SK-N-SH treated with all-trans-retinoic acid at 6 μM for 48 hours (cell line): ENCODE data around the gene SP100.

ENCODE experiments used
- ATAC-seq: fragments of 200-7000 bp; cut with Tn5 transposase; 3 replicates; pipeline ENCODE4 v1.9.1; 2020; ENCODE audit warnings: mild to moderate bottlenecking, moderate library complexity
- ARNTL ChIP-seq: fragments of 450-650 bp; formaldehyde crosslinking; IDR thresholded peaks from 2 replicates; pipeline ENCODE4 v1.5.0; 2020; ENCODE audit warnings: low read depth, mild to moderate bottlenecking, moderate library complexity, borderline replicate concordance
- BACH2 ChIP-seq: fragments of 250-450 bp; sonication (Bioruptor Pico); IDR thresholded peaks from 2 replicates; pipeline ENCODE4 v1.9.0; 2021; ENCODE audit warnings: mild to moderate bottlenecking, borderline replicate concordance
- CSDC2 ChIP-seq: fragments of 250-450 bp; sonication (Bioruptor Pico); IDR thresholded peaks from 2 replicates; pipeline ENCODE4 v1.5.0; 2020; ENCODE audit warnings: mild to moderate bottlenecking, moderate library complexity
- CSRNP3 ChIP-seq: fragments of 250-450 bp; sonication (Bioruptor Pico); IDR thresholded peaks from 2 replicates; pipeline ENCODE4 v1.5.1; 2021; ENCODE audit warnings: mild to moderate bottlenecking, moderate library complexity
- ESRRG ChIP-seq: fragments of 250-450 bp; sonication (Bioruptor Pico); IDR thresholded peaks from 2 replicates; pipeline ENCODE4 v1.6.1; 2021; ENCODE audit warnings: mild to moderate bottlenecking
- GLIS3 ChIP-seq: fragments of 250-450 bp; sonication (Bioruptor Pico); IDR thresholded peaks from 2 replicates; pipeline ENCODE4 v1.5.0; 2020; ENCODE audit warnings: mild to moderate bottlenecking, moderate library complexity
- ISL1 ChIP-seq: fragments of 250-450 bp; sonication (Bioruptor Pico); IDR thresholded peaks from 2 replicates; pipeline ENCODE4 v2.1.2; 2022; ENCODE audit warnings: mild to moderate bottlenecking, moderate library complexity
- OSR1 ChIP-seq: fragments of 250-450 bp; sonication (Bioruptor Pico); IDR thresholded peaks from 2 replicates; pipeline ENCODE4 v1.8.0; 2022; ENCODE audit warnings: moderate library complexity, mild to moderate bottlenecking, inconsistent platforms
- PPARA ChIP-seq: fragments of 250-450 bp; sonication (Bioruptor Pico); IDR thresholded peaks from 2 replicates; pipeline ENCODE4 v1.5.0; 2020; ENCODE audit warnings: mild to moderate bottlenecking, borderline replicate concordance
- RARB ChIP-seq: fragments of 250-450 bp; sonication (Bioruptor Pico); IDR thresholded peaks from 2 replicates; pipeline ENCODE4 v1.8.0; 2021; ENCODE audit warnings: mild to moderate bottlenecking, moderate library complexity
- SNAI2 ChIP-seq: fragments of 250-450 bp; sonication (Bioruptor Pico); IDR thresholded peaks from 2 replicates; pipeline ENCODE4 v1.5.0; 2020; ENCODE audit warnings: mild to moderate bottlenecking, moderate library complexity
- TCF4 ChIP-seq: fragments of 250-450 bp; sonication (Bioruptor Pico); IDR thresholded peaks from 2 replicates; pipeline ENCODE4 v1.8.0; 2021; ENCODE audit warnings: mild to moderate bottlenecking, moderate library complexity, borderline replicate concordance
- TOX ChIP-seq: fragments of 250-450 bp; sonication (Bioruptor Pico); IDR thresholded peaks from 2 replicates; pipeline ENCODE4 v1.8.0; 2021; ENCODE audit warnings: mild to moderate bottlenecking, moderate library complexity, borderline replicate concordance
- ZFP30 ChIP-seq: fragments of 450-650 bp; formaldehyde crosslinking; IDR thresholded peaks from 2 replicates; pipeline ENCODE4 v1.5.0; 2022; ENCODE audit warnings: mild to moderate bottlenecking, moderate library complexity
- ZNF565 ChIP-seq: fragments of 450-650 bp; formaldehyde crosslinking; conservative IDR thresholded peaks from 2 replicates; pipeline ENCODE4 v1.5.0; 2020; ENCODE audit warnings: low read depth, mild to moderate bottlenecking, moderate library complexity
- ZNF70 ChIP-seq: fragments of 450-650 bp; formaldehyde crosslinking; IDR thresholded peaks from 2 replicates; pipeline ENCODE4 v1.5.0; 2020; ENCODE audit warnings: mild to moderate bottlenecking, moderate library complexity
- ZNF8 ChIP-seq: fragments of 450-650 bp; formaldehyde crosslinking; IDR thresholded peaks from 2 replicates; pipeline ENCODE4 v1.5.0; 2020; ENCODE audit warnings: mild to moderate bottlenecking, moderate library complexity
- TF ChIP-seq, protein P1 (sequence below): fragments of 250-450 bp; sonication (Bioruptor Pico); IDR thresholded peaks from 2 replicates; pipeline ENCODE4 v1.5.1; 2020; ENCODE audit warnings: low read depth, mild to moderate bottlenecking, moderate library complexity
- TF ChIP-seq, protein P2 (sequence below): fragments of 250-450 bp; sonication (Bioruptor Pico); IDR thresholded peaks from 2 replicates; pipeline ENCODE4 v1.8.0; 2021; ENCODE audit warnings: low read depth, mild to moderate bottlenecking, moderate library complexity, borderline replicate concordance
- TF ChIP-seq, protein P3 (sequence below): fragments of 250-450 bp; sonication (Bioruptor Pico); IDR thresholded peaks from 2 replicates; pipeline ENCODE4 v1.5.0; 2020; ENCODE audit warnings: mild to moderate bottlenecking, moderate library complexity

The SP100 gene

GRCh38 chr2:230502593-230502992, 86.6 kb downstream of the SP100 start:
- no peak for ATAC-seq

DNA sequence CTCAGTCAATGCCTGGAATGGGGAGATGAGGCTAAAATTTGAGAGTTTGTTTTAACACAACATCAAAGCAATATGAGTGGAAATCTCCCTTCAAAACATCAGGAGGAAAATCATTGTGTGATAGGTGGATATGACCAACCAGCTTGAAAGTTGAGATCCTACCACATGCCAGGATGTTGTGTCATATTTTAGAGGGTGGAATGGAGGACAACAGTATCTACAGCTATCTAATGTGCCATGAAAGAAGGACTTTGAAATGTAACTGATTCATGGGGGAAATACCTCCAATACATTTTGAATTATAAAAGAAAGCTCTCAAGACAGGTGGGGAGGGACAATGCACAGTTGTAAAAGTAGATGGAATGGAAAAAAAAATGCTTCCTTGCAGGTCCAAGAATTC, 87.8 kb downstream of the SP100 start:
- TF ChIP-seq GLIS3 (CRISPR knock-in tag) = no peak
- TF ChIP-seq ARNTL (CRISPR knock-in tag) = no peak
- TF ChIP-seq SNAI2 (CRISPR knock-in tag) = no peak
- no peak for TF ChIP-seq OSR1 (CRISPR knock-in tag)
- TF ChIP-seq ESRRG (CRISPR knock-in tag) = no peak
- TF ChIP-seq, protein P1, sequence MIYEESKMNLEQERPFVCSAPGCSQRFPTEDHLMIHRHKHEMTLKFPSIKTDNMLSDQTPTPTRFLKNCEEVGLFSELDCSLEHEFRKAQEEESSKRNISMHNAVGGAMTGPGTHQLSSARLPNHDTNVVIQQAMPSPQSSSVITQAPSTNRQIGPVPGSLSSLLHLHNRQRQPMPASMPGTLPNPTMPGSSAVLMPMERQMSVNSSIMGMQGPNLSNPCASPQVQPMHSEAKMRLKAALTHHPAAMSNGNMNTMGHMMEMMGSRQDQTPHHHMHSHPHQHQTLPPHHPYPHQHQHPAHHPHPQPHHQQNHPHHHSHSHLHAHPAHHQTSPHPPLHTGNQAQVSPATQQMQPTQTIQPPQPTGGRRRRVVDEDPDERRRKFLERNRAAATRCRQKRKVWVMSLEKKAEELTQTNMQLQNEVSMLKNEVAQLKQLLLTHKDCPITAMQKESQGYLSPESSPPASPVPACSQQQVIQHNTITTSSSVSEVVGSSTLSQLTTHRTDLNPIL (CRISPR knock-in tag) = no peak
- no peak for TF ChIP-seq CSDC2
- TF ChIP-seq ISL1 = no peak
- TF ChIP-seq CSRNP3 (CRISPR knock-in tag) = no peak
- TF ChIP-seq BACH2 = no peak
- TF ChIP-seq, protein P2, sequence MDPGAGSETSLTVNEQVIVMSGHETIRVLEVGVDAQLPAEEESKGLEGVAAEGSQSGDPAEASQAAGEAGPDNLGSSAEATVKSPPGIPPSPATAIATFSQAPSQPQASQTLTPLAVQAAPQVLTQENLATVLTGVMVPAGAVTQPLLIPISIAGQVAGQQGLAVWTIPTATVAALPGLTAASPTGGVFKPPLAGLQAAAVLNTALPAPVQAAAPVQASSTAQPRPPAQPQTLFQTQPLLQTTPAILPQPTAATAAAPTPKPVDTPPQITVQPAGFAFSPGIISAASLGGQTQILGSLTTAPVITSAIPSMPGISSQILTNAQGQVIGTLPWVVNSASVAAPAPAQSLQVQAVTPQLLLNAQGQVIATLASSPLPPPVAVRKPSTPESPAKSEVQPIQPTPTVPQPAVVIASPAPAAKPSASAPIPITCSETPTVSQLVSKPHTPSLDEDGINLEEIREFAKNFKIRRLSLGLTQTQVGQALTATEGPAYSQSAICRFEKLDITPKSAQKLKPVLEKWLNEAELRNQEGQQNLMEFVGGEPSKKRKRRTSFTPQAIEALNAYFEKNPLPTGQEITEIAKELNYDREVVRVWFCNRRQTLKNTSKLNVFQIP = no peak
- no peak for TF ChIP-seq TOX (CRISPR knock-in tag)
- TF ChIP-seq, protein P3, sequence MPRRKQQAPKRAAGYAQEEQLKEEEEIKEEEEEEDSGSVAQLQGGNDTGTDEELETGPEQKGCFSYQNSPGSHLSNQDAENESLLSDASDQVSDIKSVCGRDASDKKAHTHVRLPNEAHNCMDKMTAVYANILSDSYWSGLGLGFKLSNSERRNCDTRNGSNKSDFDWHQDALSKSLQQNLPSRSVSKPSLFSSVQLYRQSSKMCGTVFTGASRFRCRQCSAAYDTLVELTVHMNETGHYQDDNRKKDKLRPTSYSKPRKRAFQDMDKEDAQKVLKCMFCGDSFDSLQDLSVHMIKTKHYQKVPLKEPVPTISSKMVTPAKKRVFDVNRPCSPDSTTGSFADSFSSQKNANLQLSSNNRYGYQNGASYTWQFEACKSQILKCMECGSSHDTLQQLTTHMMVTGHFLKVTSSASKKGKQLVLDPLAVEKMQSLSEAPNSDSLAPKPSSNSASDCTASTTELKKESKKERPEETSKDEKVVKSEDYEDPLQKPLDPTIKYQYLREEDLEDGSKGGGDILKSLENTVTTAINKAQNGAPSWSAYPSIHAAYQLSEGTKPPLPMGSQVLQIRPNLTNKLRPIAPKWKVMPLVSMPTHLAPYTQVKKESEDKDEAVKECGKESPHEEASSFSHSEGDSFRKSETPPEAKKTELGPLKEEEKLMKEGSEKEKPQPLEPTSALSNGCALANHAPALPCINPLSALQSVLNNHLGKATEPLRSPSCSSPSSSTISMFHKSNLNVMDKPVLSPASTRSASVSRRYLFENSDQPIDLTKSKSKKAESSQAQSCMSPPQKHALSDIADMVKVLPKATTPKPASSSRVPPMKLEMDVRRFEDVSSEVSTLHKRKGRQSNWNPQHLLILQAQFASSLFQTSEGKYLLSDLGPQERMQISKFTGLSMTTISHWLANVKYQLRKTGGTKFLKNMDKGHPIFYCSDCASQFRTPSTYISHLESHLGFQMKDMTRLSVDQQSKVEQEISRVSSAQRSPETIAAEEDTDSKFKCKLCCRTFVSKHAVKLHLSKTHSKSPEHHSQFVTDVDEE (CRISPR knock-in tag) = no peak
- TF ChIP-seq TCF4 = no peak
- no peak for TF ChIP-seq ZFP30 (CRISPR knock-in tag)
- no peak for TF ChIP-seq ZNF70 (CRISPR knock-in tag)

More at GRCh38 chr2:230502593-230502992, 86.6 kb downstream of the SP100 start:
- TF ChIP-seq, protein P3 (CRISPR knock-in tag) = no peak
- TF ChIP-seq ZNF565 (no peak), ARNTL (CRISPR knock-in tag) (no peak)

DNA sequence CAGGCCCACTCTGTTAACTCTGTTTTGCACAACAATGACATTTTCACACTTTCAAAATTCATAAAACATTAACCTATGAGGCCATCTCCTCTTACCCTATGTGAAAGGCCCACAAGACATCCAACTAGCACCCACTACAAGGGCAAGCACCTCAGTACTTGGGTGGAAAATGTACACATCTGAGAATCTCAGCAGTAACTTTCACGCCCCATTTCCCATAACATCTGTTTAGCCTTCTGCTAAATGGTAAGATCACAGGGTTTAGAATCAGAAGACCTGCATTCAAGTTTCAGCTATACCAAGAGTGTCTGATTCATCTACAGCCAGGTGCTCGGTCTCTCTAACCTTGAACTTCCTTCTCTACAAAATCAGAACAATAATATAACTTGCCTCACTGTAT, 89.2 kb downstream of the SP100 start:
- TF ChIP-seq ESRRG (CRISPR knock-in tag) = no peak
- no peak for TF ChIP-seq ZFP30 (CRISPR knock-in tag)
- TF ChIP-seq, all 23 proteins: peak for 0
- ATAC-seq = no peak

More for the DNA sequence above, 87.8 kb downstream of the SP100 start:
- ATAC-seq = no peak

DNA sequence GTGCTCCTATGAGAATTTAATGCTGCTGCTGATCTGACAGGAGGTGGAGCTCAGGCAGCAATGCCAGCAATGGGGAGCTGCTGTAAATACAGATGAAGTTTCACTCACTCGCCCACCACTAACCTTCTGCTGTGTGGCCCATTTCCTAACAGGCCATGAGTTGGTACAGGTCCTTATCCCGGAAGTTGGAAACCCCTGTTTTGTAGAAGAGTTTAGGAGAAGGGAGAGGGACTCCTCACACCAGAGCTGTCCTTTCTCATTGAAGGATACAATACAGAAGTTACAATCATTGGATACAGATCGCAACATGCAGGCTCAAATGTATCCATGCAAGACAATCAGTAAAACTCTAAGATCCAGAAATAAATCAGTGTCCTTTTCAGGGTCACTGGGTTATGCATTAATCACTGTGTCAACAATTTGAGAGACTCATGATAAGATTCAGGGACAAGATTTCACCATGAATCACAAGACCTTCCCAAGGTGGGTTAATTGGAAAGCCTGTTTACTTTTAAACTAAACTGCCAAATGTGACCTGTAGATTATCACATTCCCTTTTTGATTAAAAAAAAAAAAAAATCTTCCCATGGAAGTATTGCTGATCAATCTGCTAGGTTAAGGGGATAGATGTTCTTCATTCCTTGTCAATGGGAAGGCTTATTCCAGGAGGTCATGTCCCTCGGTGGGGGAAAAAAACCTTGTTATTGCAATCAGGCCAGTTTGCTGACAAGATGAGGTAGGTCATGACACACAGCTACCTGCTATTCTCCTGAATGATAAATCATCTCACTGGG, 97.2 kb downstream of the SP100 start:
- ATAC-seq = no peak
- no peak for TF ChIP-seq GLIS3 (CRISPR knock-in tag)
- TF ChIP-seq, protein P2 = no peak
- no peak for TF ChIP-seq ZNF8 (CRISPR knock-in tag)
- TF ChIP-seq RARB = no peak
- TF ChIP-seq, protein P3 (CRISPR knock-in tag) = no peak
- TF ChIP-seq SNAI2 (CRISPR knock-in tag) = no peak
- TF ChIP-seq ARNTL (CRISPR knock-in tag) = no peak
- TF ChIP-seq PPARA (CRISPR knock-in tag) = no peak
